Activated T-helper 17 cell treated with anti-CD3 and anti-CD28 coated beads, Interleukin-2, amount 50 U/mL, for 72 hours (primary cell): ENCODE data around the gene CDCA8. TPM values are rescaled to one million over a fixed set of nuclear protein-coding genes. Genes with fewer than 3 reads are reported as not detected.

ENCODE experiments used
- ATAC-seq: fragments of 150-1000 bp; cut with Tn5 transposase; replicated peaks from 2 replicates; pipeline ENCODE4 v1.10.0; 2021; ENCODE audit warnings: mild to moderate bottlenecking, moderate library complexity
- H3K27ac Mint-ChIP-seq: one replicate; pipeline ENCODE4 v1.8.0; 2022; ENCODE audit warnings: mixed read lengths
- H3K27me3 Mint-ChIP-seq: one replicate; pipeline ENCODE4 v1.8.0; 2022; ENCODE audit warnings: mixed read lengths
- H3K36me3 Mint-ChIP-seq: one replicate; pipeline ENCODE4 v1.8.0; 2022; ENCODE audit warnings: low read depth, mild to moderate bottlenecking, mixed read lengths
- H3K4me1 Mint-ChIP-seq: one replicate; pipeline ENCODE4 v1.8.0; 2022; ENCODE audit warnings: mixed read lengths
- H3K4me3 Mint-ChIP-seq: one replicate; pipeline ENCODE4 v1.8.0; 2022; ENCODE audit warnings: mild to moderate bottlenecking, mixed read lengths
- H3K9me3 Mint-ChIP-seq: one replicate; pipeline ENCODE4 v1.8.0; 2022; ENCODE audit warnings: mixed read lengths
- total RNA-seq, 2 donors: library from RNA; stranded (reverse); gene quantifications; one replicate each; pipeline ENCODE4 v1.2.3, GENCODE V29; 2022

The CDCA8 gene
- total RNA-seq, 2 donors from 2014 or later, result 51.2 to 67.5 TPM

DNA sequence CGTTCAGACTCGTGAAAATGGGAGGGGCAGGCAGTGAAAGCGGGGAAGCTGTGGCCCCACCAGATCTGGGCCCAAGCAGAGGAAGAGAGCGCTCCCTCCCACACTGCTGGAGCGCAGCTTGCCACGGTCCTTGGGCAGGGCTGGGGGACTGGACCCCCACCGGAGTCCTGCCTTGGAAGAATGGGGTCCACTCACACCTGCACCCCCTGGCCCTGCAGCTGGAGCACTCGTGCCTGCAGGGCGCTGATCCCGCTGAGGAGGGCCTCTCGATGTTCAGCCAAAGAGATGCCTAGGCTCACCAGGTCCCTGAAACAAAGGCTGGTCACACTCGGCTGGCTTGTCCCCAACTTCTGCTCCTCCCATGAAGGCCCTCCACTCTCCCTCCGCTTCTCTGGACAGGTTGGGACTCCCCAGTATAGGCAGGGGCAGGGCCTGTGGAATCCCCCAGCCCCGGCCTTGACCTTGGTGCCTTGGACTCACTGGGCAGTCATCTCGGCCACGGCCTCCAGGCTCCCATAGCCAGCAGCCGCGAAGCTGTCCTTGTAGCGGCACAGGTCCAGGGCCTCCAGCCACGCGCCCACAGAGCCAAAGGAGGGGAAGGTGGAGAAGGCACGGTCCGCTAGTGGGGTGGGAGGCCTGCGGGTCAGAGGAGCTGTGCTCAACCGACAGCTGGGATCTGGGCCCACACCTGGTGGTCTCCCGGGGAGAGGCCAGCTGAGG lies 26.0 kb downstream of the CDCA8 start:
- Mint-ChIP-seq H3K4me1 (no peaks in the 10 kb centered on the region), H3K36me3 (no peaks in the 10 kb centered on the region), H3K27me3 (no peaks in the 10 kb centered on the region), H3K27ac (no peak overlapping the region), H3K9me3 (no peaks in the 10 kb centered on the region), H3K4me3 (no peak overlapping the region)
- no peak for ATAC-seq

DNA sequence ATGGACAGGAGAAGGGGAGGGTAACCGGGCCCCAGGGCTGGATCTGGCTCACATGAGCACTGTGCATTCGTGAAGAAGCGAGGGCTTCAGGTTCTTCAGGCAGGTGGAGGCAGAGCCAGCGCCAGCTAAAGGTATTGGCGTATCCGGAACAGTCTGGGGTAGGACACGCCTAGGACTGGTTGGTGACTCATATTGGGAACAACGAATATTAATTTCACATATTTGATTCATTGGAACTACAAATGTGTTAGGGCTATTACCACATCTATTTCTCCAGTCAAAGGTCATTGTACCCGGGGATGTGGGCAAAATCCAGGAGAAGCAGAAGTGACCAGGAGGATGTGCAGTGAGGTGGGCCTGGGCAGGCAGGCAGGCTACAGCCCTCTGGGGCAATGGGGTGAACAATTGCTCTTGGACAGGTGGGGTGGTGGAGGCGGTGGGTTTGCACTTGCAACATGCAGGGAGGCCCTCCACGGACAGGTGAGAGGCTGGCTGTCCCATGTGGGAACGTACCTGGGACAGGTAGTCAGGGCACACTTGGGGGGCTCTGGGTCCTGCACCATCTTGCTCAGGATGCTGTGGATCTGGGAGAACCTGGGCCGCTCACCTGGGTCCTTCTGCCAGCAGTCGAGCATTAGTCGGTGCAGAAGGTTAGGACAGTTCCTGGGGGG lies 26.7 kb downstream of the CDCA8 start:
- no peak for ATAC-seq
- Mint-ChIP-seq H3K27ac (no peak overlapping the region), H3K4me1 (no peaks in the 10 kb centered on the region), H3K36me3 (no peaks in the 10 kb centered on the region), H3K4me3 (no peak overlapping the region), H3K27me3 (peaks cover 3% of the 10 kb centered on the region), H3K9me3 (no peaks in the 10 kb centered on the region)

DNA sequence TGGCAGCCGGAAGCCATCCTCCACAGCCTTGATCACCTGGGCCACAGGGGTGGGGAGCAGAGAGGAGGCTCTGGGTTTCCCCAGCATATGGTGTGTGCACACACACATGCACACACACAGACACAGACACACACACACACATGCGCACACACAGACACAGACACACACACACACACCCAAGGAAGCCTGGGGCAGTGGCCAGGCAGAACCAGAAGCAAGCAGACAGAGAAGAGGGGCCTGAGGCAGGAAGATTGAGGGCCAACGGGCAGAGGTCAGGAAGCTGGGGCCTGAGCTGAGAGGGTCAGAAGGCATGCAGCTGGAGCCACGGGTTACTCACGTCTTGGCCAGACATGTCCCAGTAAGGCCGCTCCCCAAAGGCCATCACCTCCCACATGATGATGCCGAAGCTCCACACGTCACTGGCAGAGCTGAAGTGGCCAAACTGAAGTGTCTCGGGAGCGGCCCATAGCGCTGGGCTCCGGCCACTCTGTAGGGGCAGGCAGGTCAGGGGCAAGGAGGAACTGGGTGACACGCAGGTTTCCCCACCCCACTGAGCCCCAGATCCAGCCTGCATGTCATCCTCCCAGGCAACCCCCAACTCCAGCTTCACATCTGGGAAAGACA lies 27.4 kb downstream of the CDCA8 start:
- H3K27ac Mint-ChIP-seq, result no peak overlapping the region
- no peaks in the 10 kb centered on the region for H3K36me3 Mint-ChIP-seq
- H3K4me3 Mint-ChIP-seq, result no peak overlapping the region
- peaks cover 8% of the 10 kb centered on the region for H3K27me3 Mint-ChIP-seq
- no peaks in the 10 kb centered on the region for H3K4me1 Mint-ChIP-seq
- no peak for ATAC-seq
- H3K9me3 Mint-ChIP-seq, result no peaks in the 10 kb centered on the region

DNA sequence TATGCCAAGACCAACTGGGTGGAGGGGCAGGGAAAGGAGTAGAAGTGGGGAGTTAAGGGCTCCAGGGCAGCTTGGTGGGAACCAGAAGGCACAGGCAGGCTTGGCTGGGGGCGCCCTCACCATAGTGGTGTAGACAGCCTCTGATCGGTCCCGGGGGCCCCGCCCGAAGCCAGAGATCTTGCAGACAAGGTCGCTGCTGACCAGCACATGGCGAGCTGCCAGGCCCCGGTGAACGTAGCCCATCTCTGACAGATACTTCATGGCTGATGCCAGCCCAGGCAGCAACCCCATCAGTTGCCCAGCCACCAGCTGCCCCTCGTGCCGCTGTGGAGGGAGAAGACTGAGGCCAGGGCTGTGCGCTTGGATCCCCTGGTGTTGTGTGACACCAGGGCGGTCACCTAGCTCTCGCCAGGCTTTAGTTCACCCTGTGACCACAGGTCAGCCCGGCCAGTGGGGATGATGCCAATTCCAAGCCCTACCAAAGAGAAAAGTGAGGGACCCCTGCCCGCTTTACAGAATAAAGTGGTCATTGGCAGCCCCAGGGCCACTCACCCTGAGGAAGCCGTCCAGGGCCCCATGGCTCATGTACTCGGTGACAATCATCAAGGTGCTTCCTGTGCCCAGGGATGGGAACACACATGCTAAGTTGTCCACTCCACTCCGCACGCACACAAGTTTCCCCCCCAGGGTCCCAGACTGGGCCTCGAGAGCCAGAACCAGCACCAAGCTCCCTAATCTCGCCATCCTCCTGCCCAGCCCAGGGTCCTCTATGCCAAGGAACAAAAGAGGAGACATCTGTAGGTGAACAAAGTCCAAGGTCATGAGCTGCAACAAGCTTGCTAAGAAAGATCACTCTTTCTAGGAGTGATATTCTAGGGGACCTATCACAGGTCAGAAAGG lies 28.2 kb downstream of the CDCA8 start:
- H3K9me3 Mint-ChIP-seq, result no peaks in the 10 kb centered on the region
- H3K27ac Mint-ChIP-seq, result no peak overlapping the region
- H3K4me1 Mint-ChIP-seq, result no peaks in the 10 kb centered on the region
- no peak for ATAC-seq
- no peak overlapping the region for H3K4me3 Mint-ChIP-seq
- H3K27me3 Mint-ChIP-seq, result peaks cover 11% of the 10 kb centered on the region
- no peaks in the 10 kb centered on the region for H3K36me3 Mint-ChIP-seq

DNA sequence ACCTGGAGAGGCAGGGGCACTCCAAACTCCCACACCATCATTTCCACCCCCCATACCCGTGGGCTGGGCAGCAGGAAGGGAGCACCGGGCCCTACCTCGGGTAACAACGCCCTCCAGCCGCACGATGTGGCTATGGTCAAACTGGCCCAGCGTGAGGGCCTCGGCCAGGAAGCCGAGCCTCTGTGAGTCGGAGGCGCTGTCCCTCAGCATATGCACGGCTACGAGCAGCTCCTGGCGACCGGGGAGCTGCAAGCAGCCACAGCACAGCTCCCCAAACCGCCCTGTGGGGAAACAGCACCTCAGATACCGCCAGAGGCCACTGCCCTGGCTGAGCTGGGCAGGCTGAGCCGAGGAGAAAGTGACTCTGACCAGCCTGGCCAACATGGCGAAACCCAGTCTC lies 29.2 kb downstream of the CDCA8 start:
- H3K27ac Mint-ChIP-seq, result no peak overlapping the region
- H3K4me3 Mint-ChIP-seq, result no peak overlapping the region
- peaks cover 14% of the 10 kb centered on the region for H3K27me3 Mint-ChIP-seq
- no peak for ATAC-seq
- H3K9me3 Mint-ChIP-seq, result no peaks in the 10 kb centered on the region
- no peaks in the 10 kb centered on the region for H3K36me3 Mint-ChIP-seq
- H3K4me1 Mint-ChIP-seq, result no peaks in the 10 kb centered on the region

DNA sequence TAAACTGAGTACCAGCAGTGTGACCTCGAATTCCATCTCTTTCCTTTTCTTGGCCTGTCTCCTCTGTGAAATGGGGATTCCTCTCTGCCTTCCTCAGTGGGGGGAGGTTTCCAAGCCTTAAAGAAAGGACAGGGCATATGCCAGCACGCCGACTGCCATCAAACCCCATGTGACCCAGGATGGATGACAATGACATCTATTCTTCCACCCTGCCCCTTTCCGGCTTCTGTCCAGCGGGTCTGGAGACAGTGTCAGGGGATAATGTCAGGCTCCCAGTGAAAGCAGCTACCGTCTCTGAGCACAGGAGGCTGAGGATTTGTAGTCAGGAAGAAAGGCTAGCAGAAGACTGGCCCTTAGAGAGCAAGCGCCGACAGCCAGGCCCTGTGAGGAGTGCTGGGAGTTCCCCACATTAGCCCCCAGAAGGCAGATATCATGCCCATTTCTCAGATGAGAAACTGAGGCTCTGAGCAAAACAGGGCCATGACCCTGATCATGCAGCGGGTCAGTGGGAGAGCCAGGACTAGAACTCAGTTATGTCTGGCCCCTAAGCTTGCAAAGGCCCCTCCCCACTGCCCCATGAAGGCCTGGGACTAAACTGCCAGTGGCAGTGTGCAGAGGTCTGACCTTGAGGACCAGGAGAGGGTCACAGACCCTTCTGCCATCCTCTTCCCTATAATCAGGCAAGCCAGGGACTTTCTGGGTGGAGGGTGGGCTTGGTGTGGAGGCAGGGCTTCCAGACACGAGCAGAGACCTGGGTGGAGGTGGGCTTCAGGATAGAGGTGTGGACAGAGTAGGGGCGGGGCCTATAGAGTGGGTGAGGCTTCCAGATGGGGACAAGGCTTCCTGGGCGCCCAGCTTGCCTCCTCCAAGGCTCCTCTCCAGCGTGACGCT lies 30.1 kb downstream of the CDCA8 start:
- no peak overlapping the region for H3K4me3 Mint-ChIP-seq
- ATAC-seq, result no peak
- no peaks in the 10 kb centered on the region for H3K9me3 Mint-ChIP-seq
- no peaks in the 10 kb centered on the region for H3K36me3 Mint-ChIP-seq
- H3K27ac Mint-ChIP-seq, result no peak overlapping the region
- no peaks in the 10 kb centered on the region for H3K4me1 Mint-ChIP-seq
- peaks cover 16% of the 10 kb centered on the region for H3K27me3 Mint-ChIP-seq

DNA sequence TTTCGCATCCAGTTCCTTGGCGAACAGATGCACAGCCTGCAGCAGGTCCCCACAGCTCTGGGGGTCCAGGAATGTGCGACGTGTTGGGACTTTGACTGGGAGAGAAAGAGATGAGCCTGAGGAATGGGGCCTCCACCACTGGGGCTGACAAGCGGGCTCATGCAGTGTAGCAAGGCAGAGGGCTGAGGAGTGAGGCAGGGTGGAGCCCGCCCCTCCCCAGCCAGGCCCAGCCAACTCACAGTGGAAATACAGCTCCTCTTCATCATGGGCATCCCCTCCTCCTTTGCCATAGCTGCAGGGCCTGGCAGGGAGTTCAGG lies 30.7 kb downstream of the CDCA8 start:
- Mint-ChIP-seq H3K4me3 (no peak overlapping the region), H3K27ac (no peak overlapping the region), H3K27me3 (peaks cover 22% of the 10 kb centered on the region), H3K4me1 (no peaks in the 10 kb centered on the region), H3K36me3 (no peaks in the 10 kb centered on the region), H3K9me3 (no peaks in the 10 kb centered on the region)
- no peak for ATAC-seq

DNA sequence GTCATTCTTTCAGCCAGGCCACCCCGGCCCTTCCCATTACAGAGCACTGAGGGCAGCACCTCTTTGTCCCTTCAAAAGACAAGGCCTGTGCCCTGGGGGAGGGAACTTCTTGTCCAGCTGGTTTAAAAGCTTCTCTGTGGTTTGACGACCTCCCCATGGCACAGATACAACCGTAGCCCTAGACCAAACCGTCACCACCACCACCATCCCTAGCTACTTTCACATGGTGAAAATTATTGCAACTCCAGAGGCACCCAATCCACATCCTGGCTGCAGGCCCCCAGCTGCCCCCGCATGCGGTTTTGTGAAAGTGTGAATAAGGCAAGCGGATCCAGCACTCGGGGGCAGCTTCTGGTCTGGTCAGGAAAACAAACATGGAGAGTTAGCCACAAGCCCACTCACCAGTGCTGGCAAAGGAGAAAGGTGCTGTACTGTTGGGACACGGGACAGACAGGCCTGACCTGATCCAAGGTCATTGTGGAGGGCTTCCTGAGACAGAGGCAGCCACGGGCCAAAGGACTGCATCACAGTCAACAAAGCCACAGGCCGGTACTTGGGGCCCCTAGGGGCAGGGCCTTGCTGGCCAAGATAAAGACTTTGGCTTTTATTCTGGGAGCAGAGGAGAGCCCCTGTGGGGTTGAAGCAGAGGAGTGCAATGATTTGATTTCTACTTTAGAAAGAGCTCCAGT lies 31.2 kb downstream of the CDCA8 start:
- ATAC-seq, result no peak
- no peaks in the 10 kb centered on the region for H3K4me1 Mint-ChIP-seq
- no peaks in the 10 kb centered on the region for H3K36me3 Mint-ChIP-seq
- H3K27ac Mint-ChIP-seq, result no peak overlapping the region
- H3K4me3 Mint-ChIP-seq, result no peak overlapping the region
- H3K27me3 Mint-ChIP-seq, result peaks cover 27% of the 10 kb centered on the region
- H3K9me3 Mint-ChIP-seq, result no peaks in the 10 kb centered on the region

DNA sequence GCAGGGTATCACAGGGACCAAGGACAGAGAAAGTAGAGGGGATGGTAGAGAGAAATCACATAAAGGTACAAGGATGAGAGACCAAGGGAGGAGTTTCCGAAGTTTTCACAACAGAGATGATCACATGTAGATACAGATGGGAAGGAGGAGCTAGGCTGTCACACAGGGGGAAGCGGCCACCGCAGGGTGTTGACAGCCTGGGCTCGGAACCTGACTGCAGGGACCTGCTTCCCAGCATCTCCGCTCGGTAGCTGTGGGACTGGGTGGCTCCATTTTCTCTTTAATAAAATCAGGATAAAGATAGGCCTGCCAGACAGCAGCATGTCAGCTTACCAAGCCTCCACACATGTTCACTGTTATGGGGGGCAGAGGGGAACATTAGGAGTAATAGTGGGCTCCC lies 32.3 kb downstream of the CDCA8 start:
- peaks cover 29% of the 10 kb centered on the region for H3K27me3 Mint-ChIP-seq
- no peak for ATAC-seq
- H3K4me3 Mint-ChIP-seq, result no peak overlapping the region
- no peaks in the 10 kb centered on the region for H3K36me3 Mint-ChIP-seq
- no peaks in the 10 kb centered on the region for H3K9me3 Mint-ChIP-seq
- no peak overlapping the region for H3K27ac Mint-ChIP-seq
- no peaks in the 10 kb centered on the region for H3K4me1 Mint-ChIP-seq

DNA sequence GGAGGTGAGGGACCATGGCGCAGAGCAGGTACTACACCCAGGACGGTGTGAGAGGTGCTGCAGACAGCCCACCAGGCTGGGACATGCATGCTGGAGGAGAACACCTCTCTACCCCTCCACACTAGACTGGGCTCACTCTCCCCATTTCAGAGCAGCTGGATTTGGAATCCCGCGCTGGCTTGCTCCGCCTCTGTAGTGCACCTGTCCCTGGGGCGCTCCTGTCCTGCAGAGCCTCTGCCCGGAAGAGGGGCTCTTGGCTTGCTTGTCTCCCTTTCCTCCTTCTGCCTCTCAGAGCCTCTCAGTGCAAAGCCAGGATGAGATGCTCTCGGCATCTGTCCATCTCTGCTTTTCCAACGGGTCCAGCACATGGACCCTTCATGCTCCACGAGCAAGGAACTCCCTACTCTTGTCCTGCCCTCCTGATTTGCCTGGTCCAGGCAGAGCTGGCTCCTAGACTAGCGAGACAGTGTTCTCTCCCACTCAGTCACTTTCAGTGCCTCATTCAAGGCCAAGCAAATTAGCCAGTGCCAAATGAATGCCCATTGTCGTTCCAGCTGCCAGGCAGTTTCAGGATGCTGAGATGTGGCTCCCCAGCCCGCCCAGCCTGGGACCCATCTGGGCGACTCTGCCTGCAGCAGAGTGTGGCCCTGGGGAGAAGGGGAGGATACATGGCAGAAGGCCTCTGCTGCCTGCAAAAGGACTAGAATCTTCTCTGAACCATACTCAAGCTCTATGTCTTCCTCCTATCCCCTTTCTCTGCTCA lies 33.7 kb downstream of the CDCA8 start:
- Mint-ChIP-seq H3K9me3 (no peaks in the 10 kb centered on the region), H3K27ac (no peak overlapping the region), H3K4me1 (no peaks in the 10 kb centered on the region), H3K4me3 (no peak overlapping the region), H3K36me3 (no peaks in the 10 kb centered on the region), H3K27me3 (peaks cover 36% of the 10 kb centered on the region)
- no peak for ATAC-seq

DNA sequence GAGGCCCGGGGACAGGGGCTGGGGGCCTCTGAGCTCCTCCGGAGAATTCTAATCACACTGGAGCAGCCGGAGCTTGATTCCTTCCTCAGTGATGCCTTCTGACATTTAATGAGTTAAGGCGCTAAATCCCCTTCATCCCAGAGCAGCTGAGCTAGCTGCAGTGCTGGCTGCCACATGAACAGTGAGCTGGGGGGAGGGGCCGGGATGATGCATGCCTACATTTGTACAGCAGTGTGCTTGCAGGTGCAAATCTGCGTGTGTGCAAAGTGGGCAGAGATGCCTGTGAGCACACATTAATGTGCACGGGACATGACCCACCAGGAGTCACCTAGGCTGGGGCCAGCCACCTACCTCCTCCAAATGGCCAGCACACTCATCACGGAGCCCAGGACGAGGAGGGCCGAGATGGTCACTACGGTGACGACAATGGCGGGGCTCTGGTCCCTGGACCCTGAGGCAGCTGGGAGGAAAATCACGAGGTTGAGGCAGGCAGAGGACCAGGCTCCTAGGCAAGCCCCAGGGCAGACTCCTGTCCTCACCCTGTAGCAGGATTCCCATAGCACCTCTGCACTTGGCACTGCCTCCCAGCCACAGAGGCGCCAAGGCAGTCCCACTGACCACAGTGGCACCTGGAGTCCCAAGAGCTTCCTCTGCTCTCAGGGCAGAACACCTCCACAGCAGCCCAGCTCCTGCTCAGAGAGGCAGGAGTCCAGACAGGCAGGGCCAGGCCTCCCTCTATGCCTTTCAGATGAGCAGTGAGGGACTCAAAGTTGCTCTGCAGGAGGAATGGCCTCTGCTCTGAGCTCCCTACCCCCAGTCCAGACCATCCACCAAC lies 34.7 kb downstream of the CDCA8 start:
- peaks cover 36% of the 10 kb centered on the region for H3K27me3 Mint-ChIP-seq
- no peaks in the 10 kb centered on the region for H3K9me3 Mint-ChIP-seq
- no peak overlapping the region for H3K4me3 Mint-ChIP-seq
- no peaks in the 10 kb centered on the region for H3K36me3 Mint-ChIP-seq
- no peak overlapping the region for H3K27ac Mint-ChIP-seq
- H3K4me1 Mint-ChIP-seq, result no peaks in the 10 kb centered on the region
- ATAC-seq, result no peak

DNA sequence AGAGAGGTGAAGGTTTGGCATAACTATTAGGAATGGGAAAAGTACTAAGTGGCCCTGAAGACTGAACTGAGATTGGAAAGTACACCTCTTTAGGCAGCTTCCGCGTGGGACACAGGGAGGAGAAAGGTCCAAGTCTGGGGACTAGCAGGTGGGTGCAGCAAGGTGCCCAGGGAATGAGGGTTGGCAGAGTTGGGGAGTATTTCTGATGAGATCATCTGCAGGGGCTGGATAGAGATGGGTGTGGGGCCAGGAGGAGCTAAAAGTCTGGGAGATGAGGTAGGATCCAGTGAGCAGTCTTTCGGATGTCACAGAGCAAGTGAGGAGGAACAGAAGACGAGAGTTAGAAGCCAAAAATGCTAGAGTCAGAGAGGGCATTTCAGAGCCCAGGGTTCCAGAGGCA lies 36.1 kb downstream of the CDCA8 start:
- H3K27ac Mint-ChIP-seq, result no peak overlapping the region
- no peak overlapping the region for H3K4me3 Mint-ChIP-seq
- H3K9me3 Mint-ChIP-seq, result no peaks in the 10 kb centered on the region
- H3K36me3 Mint-ChIP-seq, result no peaks in the 10 kb centered on the region
- no peaks in the 10 kb centered on the region for H3K4me1 Mint-ChIP-seq
- H3K27me3 Mint-ChIP-seq, result peaks cover 43% of the 10 kb centered on the region
- no peak for ATAC-seq
